ENCODE data around the gene ZNF496. TPM values are rescaled to one million over a fixed set of nuclear protein-coding genes. Genes with fewer than 3 reads are reported as not detected.

ZNF496 gene
- total and polyA plus RNA-seq, 2 of the 4 experiments (the other 2 are of a cell fraction): 11.7 to 16.2 TPM

DNA sequence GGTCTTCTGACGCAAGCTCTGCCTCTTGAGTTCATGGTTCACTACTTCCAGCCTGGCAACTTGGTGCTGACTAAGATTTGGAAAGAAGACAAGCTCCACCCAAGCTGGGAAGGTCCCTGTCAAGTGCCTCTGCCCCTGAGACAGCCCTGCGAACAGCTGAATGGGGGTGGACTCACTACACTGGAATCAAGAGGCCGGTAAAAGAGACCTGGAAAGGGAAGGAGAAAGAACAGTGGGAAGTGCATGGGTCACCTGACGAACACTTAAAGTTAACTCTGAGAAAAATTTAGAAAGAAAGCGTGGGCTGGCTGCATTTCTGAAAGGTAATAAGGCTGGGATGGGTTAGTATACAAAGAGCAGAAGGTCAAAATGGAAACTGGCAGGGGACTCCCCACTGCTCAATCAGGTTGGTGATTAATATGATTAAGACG, 26.1 kb upstream of the ZNF496 start:
- H4K5ac ChIP-seq (ENCODE audit: low read depth, low read length): no peak overlapping the region
- peak; percentile 94 for DNase-seq
- no peak overlapping the region; the same call in 2 of the 3 replicates for H2BK15ac ChIP-seq (ENCODE audit: low read depth, low read length)
- no peak overlapping the region for H3K4me2 ChIP-seq (ENCODE audit: low read depth, low read length)
- H4K20me1 ChIP-seq (ENCODE audit: insufficient read depth, low read length): no peaks in the 10 kb centered on the region
- H3K23ac ChIP-seq (ENCODE audit: low read depth, low read length): no peak overlapping the region
- no peak overlapping the region for H3K4me3 ChIP-seq (ENCODE audit: insufficient read depth, low read depth, low read length)
- H2BK120ac ChIP-seq (ENCODE audit: low read depth, low read length): peak overlapping the region; percentile 47; the same call in 1 of the 2 replicates
- no peaks in the 10 kb centered on the region for H3K27me3 ChIP-seq (ENCODE audit: control insufficient read depth, insufficient read depth, low read length)
- ChIA-PET POLR2A (ENCODE audit: unreplicated experiment) (no interaction called here), CTCF (interaction anchor here (1.1 kb wide), 1 partner anchor 15 kb away, joined by 5 read pairs; no protein-coding TSS in a partner anchor)
- H3K27ac ChIP-seq (ENCODE audit: insufficient read depth, low read length): peak overlapping the region; percentile 39; the same call in 1 of the 2 replicates
- H3K9me3 ChIP-seq (ENCODE audit: control insufficient read depth, insufficient read depth, low read length): no peaks in the 10 kb centered on the region
- H3K9ac ChIP-seq (ENCODE audit: low read depth, low read length): no peak overlapping the region
- dilution Hi-C loops (cut with HindIII; ENCODE audit: low sequenced_read_pairs, unreplicated experiment): no loop called here
- WGBS, 2 experiments (ENCODE audit: extremely low coverage in 2 of 2, insufficient read length in 1 of 2): 7% methylated on average over 2 of the region's 6 CpGs; no CpG with 5 or more reads in 1 of the 2 experiments
- TF ChIP-seq SMC3 (IDR thresholded peaks at IDR 0.05; ENCODE audit: low read depth, low read length) (no peak), MAFK (IDR thresholded peaks at IDR 0.05; ENCODE audit: low read depth, low read length) (peak; percentile 34; the same call in 1 of the 2 replicates), RFX5 (IDR thresholded peaks at IDR 0.05; ENCODE audit: low read depth, low read length) (no peak), CEBPB (IDR thresholded peaks at IDR 0.05; ENCODE audit: low read depth, low read length) (peak; percentile 87), RAD21 (IDR thresholded peaks at IDR 0.05; ENCODE audit: low read length) (no peak), MAZ (IDR thresholded peaks at IDR 0.05; ENCODE audit: borderline replicate concordance, low read depth, low read length) (no peak), NFE2L2 (IDR thresholded peaks at IDR 0.05; ENCODE audit: low read depth, low read length) (no peak)
- TF ChIP-seq, protein P1, sequence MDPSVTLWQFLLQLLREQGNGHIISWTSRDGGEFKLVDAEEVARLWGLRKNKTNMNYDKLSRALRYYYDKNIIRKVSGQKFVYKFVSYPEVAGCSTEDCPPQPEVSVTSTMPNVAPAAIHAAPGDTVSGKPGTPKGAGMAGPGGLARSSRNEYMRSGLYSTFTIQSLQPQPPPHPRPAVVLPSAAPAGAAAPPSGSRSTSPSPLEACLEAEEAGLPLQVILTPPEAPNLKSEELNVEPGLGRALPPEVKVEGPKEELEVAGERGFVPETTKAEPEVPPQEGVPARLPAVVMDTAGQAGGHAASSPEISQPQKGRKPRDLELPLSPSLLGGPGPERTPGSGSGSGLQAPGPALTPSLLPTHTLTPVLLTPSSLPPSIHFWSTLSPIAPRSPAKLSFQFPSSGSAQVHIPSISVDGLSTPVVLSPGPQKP (IDR thresholded peaks at IDR 0.05; ENCODE audit: borderline replicate concordance, low read depth, low read length): no peak
- H3K79me1 ChIP-seq (ENCODE audit: low read depth in 1 of 2, low read length in 2 of 2): no peaks in the 10 kb centered on the region
- no peak overlapping the region for H3K4ac ChIP-seq (ENCODE audit: low read depth, low read length)
- intact Hi-C loops (cut with micrococcal nuclease): loop anchor here (1.0 kb wide), 1 partner anchor 25 kb away; no protein-coding TSS in a partner anchor
- no TSS peak for BruUV-seq (replicated peaks)
- no peak overlapping the region for H4K8ac ChIP-seq (ENCODE audit: low read depth in 2 of 2, low read length in 2 of 2)
- H2AK9ac ChIP-seq (replicated peaks; ENCODE audit: low read depth, low read length, poor library complexity): no peak overlapping the region
- H2AFZ ChIP-seq (replicated peaks; ENCODE audit: low read length, poor library complexity): no peak overlapping the region
- H3K9me1 ChIP-seq (ENCODE audit: insufficient read depth, low read length): 0 out of 2 replicates have a peak, but pooled peaks cover 3% of the 10 kb centered on the region
- H3K36me3 ChIP-seq (ENCODE audit: control insufficient read depth, insufficient read depth, low read length): no peaks in the 10 kb centered on the region
- no peak overlapping the region for H3K14ac ChIP-seq (replicated peaks; ENCODE audit: low read depth, low read length)
- ATAC-seq (ENCODE audit: low read depth): peak; percentile 67
- H2BK20ac ChIP-seq (ENCODE audit: low read depth, low read length): no peak overlapping the region
- H3K4me1 ChIP-seq (ENCODE audit: control insufficient read depth, insufficient read depth, low read length): peaks cover 11% of the 10 kb centered on the region; the same call in 1 of the 2 replicates
- no peak overlapping the region for H2AK5ac ChIP-seq (ENCODE audit: low read depth, low read length)
- in situ Hi-C loops (cut with MboI; ENCODE audit: low sequenced_read_pairs): no loop called here
- no peak overlapping the region for H4K91ac ChIP-seq (ENCODE audit: insufficient read depth, low read depth, low read length)
- H2BK5ac ChIP-seq (ENCODE audit: low read depth, low read length, poor library complexity, severe bottlenecking): no peak overlapping the region
- H3K56ac ChIP-seq (ENCODE audit: extremely low read depth, insufficient read depth, low read length): no peak overlapping the region; the same call in none of the 2 replicates
- H3K18ac ChIP-seq (ENCODE audit: low read depth, low read length): no peak overlapping the region
